C4-2B (cell line): ENCODE measurements around the gene ZMYM4.

ENCODE experiments used
- ZFX ChIP-seq: fragments of 450-650 bp; IDR thresholded peaks from 2 replicates; pipeline ENCODE4 v1.6.1; 2017
- TF ChIP-seq, protein P1 (sequence below): fragments of 450-650 bp; conservative IDR thresholded peaks from 2 replicates; pipeline ENCODE4 v1.5.1; 2017; ENCODE audit warnings: mild to moderate bottlenecking

DNA sequence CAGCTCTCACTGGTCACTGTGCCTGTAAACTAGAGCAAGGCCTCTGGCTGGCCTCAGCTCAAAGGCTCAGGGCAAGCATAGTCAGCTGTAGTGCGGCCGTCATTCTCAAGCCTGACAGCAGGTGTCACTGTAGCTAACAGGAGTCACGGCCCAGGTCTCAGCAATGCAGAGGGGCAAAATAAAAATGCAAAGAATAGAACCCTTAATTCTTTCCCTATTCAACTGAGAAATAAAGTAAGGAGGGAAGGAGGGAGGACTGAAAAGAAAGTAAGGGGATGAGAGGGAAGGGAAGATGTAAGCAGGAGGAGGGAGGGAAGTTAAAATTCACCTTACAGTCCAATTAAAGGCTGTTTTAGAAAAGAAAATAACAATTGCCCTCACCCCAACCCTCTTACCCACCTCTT is 182.6 kb downstream of the ZMYM4 start:
- TF ChIP-seq, protein P1, sequence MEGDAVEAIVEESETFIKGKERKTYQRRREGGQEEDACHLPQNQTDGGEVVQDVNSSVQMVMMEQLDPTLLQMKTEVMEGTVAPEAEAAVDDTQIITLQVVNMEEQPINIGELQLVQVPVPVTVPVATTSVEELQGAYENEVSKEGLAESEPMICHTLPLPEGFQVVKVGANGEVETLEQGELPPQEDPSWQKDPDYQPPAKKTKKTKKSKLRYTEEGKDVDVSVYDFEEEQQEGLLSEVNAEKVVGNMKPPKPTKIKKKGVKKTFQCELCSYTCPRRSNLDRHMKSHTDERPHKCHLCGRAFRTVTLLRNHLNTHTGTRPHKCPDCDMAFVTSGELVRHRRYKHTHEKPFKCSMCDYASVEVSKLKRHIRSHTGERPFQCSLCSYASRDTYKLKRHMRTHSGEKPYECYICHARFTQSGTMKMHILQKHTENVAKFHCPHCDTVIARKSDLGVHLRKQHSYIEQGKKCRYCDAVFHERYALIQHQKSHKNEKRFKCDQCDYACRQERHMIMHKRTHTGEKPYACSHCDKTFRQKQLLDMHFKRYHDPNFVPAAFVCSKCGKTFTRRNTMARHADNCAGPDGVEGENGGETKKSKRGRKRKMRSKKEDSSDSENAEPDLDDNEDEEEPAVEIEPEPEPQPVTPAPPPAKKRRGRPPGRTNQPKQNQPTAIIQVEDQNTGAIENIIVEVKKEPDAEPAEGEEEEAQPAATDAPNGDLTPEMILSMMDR: peak; percentile 95
- no peak for TF ChIP-seq ZFX
